Measurements from ENCODE around the gene PHLDB2. TPM values are rescaled to one million over a fixed set of nuclear protein-coding genes. Genes with fewer than 3 reads are reported as not detected.
A peak's percentile ranks its signal among the peaks of the same experiment; 100 is the strongest.

The PHLDB2 gene
- total RNA-seq, 2 experiments from 2014 or later: 2.5 to 4.1 TPM

DNA sequence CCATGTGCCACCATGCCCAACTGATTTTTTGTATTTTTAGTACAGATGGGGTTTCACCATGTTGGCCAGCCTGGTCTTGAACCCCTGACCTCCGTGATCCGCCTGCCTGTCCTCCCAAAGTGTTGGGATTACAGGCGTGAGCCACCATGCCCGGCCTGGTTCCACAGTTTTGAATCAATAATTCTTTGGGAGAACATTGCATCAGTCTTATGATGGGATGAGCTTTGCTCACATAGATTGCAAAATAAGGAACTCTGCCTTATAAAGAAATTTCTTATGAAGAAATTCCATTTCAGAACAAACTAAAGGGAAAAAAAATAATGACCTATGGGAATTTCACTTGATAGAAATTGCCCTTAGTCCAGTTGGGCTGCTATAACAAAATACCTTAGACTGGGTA lies 159.6 kb downstream of the PHLDB2 start:
- no peaks in the 10 kb centered on the region for H3K36me3 Mint-ChIP-seq (ENCODE audit: low read depth)
- no peaks in the 10 kb centered on the region for H3K27me3 Mint-ChIP-seq (ENCODE audit: low read depth)
- ATAC-seq: no peak
- peaks cover 4% of the 10 kb centered on the region for H3K4me1 Mint-ChIP-seq (ENCODE audit: low read depth)
- H3K4me3 Mint-ChIP-seq: no peak overlapping the region
- H3K9me3 Mint-ChIP-seq (ENCODE audit: insufficient read depth): no peaks in the 10 kb centered on the region
- ChIA-PET CTCF (interaction anchor here (1.7 to 9.8 kb wide), 3 partner anchors 24 to 302 kb away, joined by 8 to 351 read pairs (median 24); partner anchors contain the start of gene TAGLN3), POLR2A (no interaction called here)
- no peak overlapping the region for H3K27ac Mint-ChIP-seq
- no peak for DNase-seq

DNA sequence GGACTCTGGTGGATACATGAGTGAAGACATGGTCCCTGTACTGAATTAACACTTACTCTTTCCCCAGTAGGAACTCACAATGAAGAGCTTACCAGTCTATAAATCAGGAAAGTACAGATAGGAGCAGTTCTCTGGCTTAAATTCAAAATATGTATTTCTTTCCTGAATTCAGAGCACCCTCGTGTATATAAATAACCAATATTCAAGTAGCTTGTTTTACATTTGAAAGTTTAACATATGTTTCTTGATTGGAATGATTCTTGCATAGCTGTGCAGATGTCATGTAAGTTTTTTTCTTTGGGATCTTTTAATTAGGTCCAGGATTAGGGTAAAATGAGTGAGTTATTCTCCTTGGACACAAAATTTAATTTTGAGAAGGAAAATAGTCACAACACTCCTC lies 160.7 kb downstream of the PHLDB2 start:
- ATAC-seq (no peak), DNase-seq (no peak)
- POLR2A ChIA-PET: no interaction called here
- CTCF ChIA-PET: no interaction called here
- Mint-ChIP-seq H3K27me3 (ENCODE audit: low read depth) (no peaks in the 10 kb centered on the region), H3K36me3 (ENCODE audit: low read depth) (no peaks in the 10 kb centered on the region), H3K4me3 (no peak overlapping the region), H3K4me1 (ENCODE audit: low read depth) (no peaks in the 10 kb centered on the region), H3K9me3 (ENCODE audit: insufficient read depth) (no peaks in the 10 kb centered on the region), H3K27ac (no peak overlapping the region)

DNA sequence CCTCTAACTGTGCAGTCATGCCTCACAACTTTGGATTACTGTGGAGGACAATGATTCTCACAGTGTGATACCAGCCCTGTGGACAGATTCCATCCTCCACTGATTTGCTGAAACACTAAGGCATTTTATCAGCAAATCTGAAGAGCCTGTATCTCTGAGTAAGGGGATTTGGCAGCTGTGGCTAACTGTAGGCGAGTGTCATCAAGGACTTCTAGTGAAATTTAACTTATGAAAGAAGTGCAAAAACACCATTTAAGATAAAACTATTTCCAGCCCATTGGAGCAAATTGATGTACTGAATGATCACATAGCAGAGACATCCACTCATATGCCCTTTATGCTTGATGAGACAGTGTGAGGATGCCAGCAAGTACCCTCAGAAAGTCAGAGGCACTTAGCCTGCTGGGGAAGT lies 161.6 kb downstream of the PHLDB2 start:
- ATAC-seq (no peak), DNase-seq (peak; percentile 4)
- ChIA-PET CTCF (no interaction called here), POLR2A (no interaction called here)
- no peaks in the 10 kb centered on the region for H3K36me3 Mint-ChIP-seq (ENCODE audit: low read depth)
- H3K4me3 Mint-ChIP-seq: no peak overlapping the region
- no peaks in the 10 kb centered on the region for H3K4me1 Mint-ChIP-seq (ENCODE audit: low read depth)
- no peaks in the 10 kb centered on the region for H3K27me3 Mint-ChIP-seq (ENCODE audit: low read depth)
- H3K27ac Mint-ChIP-seq: no peak overlapping the region
- no peaks in the 10 kb centered on the region for H3K9me3 Mint-ChIP-seq (ENCODE audit: insufficient read depth)

Other genes starting within 250 kb of the PHLDB2 start
- 10 to 100 TPM; 14.5 to 16.2 TPM for gene PLCXD2, start 184.6 kb upstream of the PHLDB2 start, total RNA-seq
- gene ABHD10, start 119.8 kb downstream of the PHLDB2 start, total RNA-seq: 10 to 100 TPM; 36.3 to 43.7 TPM
- not detected for gene TAGLN3, start 139.7 kb downstream of the PHLDB2 start, total RNA-seq
- not detected for gene TMPRSS7, start 175.5 kb downstream of the PHLDB2 start, total RNA-seq
- 1 to 10 TPM; 2.3 to 2.5 TPM for gene C3orf52, start 227.1 kb downstream of the PHLDB2 start, total RNA-seq